ENCODE results near the gene CNKSR2. TPM values are rescaled to one million over a fixed set of nuclear protein-coding genes. Genes with fewer than 3 reads are reported as not detected.
A peak's percentile ranks its signal among the peaks of the same experiment; 100 is the strongest.

CNKSR2 gene
- total RNA-seq, 2 experiments from 2014 or later: 14.4 to 14.8 TPM

DNA sequence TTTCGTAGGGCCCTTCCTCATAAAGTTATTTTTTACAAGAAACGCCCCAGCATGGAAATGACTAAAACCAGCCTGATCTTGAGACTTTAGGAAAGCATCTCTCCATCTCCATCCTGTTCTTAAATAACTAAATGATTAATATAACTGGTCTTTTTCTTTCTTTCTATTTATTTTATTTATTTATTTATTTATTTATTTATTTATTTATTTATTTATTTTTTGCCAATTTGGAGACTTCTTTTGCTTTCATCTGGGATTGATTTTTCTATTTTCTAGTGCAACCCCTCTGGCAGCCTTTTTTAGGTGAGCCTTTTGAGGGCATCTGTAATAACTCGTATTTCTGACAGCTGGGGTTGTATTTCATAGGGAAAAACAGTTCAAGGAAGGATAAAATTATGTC, 285.1 kb downstream of the CNKSR2 start:
- CTCF ChIA-PET: no interaction called here
- peaks cover 0 to 16% of the 10 kb centered on the region in 2 experiments for H3K9me3 ChIP-seq (ENCODE audit: control insufficient read depth in 1 of 2, insufficient read depth in 1 of 2, low read length in 2 of 2)
- H3K27ac ChIP-seq (ENCODE audit: low read depth in 1 of 2, low read length in 2 of 2): no peak overlapping the region
- Mint-ChIP-seq H3K27ac (peak overlapping the region; percentile 30), H3K9me3 (no peaks in the 10 kb centered on the region), H3K36me3 (ENCODE audit: low read depth) (no peaks in the 10 kb centered on the region), H3K27me3 (no peaks in the 10 kb centered on the region), H3K4me1 (ENCODE audit: low read depth) (peaks cover 10% of the 10 kb centered on the region), H3K4me3 (peak overlapping the region; percentile 84)
- TF ChIP-seq, protein P1, sequence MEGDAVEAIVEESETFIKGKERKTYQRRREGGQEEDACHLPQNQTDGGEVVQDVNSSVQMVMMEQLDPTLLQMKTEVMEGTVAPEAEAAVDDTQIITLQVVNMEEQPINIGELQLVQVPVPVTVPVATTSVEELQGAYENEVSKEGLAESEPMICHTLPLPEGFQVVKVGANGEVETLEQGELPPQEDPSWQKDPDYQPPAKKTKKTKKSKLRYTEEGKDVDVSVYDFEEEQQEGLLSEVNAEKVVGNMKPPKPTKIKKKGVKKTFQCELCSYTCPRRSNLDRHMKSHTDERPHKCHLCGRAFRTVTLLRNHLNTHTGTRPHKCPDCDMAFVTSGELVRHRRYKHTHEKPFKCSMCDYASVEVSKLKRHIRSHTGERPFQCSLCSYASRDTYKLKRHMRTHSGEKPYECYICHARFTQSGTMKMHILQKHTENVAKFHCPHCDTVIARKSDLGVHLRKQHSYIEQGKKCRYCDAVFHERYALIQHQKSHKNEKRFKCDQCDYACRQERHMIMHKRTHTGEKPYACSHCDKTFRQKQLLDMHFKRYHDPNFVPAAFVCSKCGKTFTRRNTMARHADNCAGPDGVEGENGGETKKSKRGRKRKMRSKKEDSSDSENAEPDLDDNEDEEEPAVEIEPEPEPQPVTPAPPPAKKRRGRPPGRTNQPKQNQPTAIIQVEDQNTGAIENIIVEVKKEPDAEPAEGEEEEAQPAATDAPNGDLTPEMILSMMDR (IDR thresholded peaks at IDR 0.05): no peak
- ATAC-seq (ENCODE audit: poor library complexity) (no peak), DNase-seq (no peak)
- no peak overlapping the region for H3K4me3 ChIP-seq (ENCODE audit: low read length)
- H3K4me1 ChIP-seq (ENCODE audit: insufficient read depth, low read length): peaks cover 5% of the 10 kb centered on the region
- POLR2A ChIA-PET: interaction anchor here (1.0 kb wide), 1 partner anchor 180 kb away, joined by 3 read pairs; the partner anchor contains the start of gene MBTPS2
- H3K36me3 ChIP-seq (ENCODE audit: insufficient read depth, low read length): no peaks in the 10 kb centered on the region
- intact Hi-C loops (cut with DNase I, micrococcal nuclease): no loop called here
- no peaks in the 10 kb centered on the region for H3K27me3 ChIP-seq (ENCODE audit: control insufficient read depth in 1 of 2, insufficient read depth in 2 of 2, low read length in 2 of 2)

DNA sequence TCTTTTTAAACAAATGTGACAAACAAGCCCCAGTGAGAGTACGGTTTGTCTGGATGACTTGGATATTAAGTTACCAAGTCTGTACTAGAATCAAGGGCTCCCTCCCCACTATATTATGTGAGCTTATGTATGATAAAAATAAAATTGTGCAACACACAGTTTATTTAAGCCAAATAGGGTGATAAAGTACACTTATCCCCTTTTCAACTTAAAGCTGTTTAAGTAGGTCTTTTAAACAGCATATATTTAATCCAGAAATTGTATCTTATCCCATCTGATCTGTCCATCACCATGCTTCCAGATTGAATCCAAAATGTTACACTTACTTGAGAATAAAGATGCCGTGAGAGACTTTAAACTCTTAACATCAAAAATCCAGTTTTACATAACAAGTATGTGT, 285.9 kb downstream of the CNKSR2 start:
- CTCF ChIA-PET: interaction anchor here (0.6 kb wide), 1 partner anchor 1274 kb away, joined by 3 read pairs; no protein-coding TSS in a partner anchor

DNA sequence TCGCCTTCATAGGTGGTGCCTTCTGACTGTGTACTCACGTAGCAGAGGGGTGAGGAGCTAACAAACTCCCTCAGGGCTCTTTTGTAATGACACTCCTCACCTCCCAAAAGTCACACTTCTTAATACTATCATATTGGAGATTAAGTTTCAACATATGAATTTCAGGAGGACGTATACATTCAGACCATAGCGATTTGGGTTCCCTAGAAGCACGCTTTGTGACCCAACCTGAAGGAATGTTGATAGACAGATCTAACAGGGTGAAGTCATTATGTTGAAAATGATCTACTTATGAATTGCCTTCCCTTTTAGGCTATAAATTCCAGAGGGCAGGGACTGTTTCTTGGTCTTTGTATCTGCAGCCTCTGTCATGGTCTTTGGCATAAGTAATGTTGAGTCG, 287.1 kb downstream of the CNKSR2 start:
- Mint-ChIP-seq H3K4me3 (no peak overlapping the region), H3K9me3 (no peaks in the 10 kb centered on the region), H3K4me1 (ENCODE audit: low read depth) (peaks cover 10% of the 10 kb centered on the region), H3K36me3 (ENCODE audit: low read depth) (no peaks in the 10 kb centered on the region), H3K27ac (no peak overlapping the region), H3K27me3 (no peaks in the 10 kb centered on the region)
- Histone ChIP-seq H3K27ac (ENCODE audit: low read depth in 1 of 2, low read length in 2 of 2) (no peak overlapping the region), H3K4me1 (ENCODE audit: insufficient read depth, low read length) (peaks cover 5% of the 10 kb centered on the region), H3K9me3 (ENCODE audit: control insufficient read depth in 1 of 2, insufficient read depth in 1 of 2, low read length in 2 of 2) (peaks cover 0 to 9% of the 10 kb centered on the region in 2 experiments), H3K36me3 (ENCODE audit: insufficient read depth, low read length) (no peaks in the 10 kb centered on the region), H3K27me3 (ENCODE audit: control insufficient read depth in 1 of 2, insufficient read depth in 2 of 2, low read length in 2 of 2) (no peaks in the 10 kb centered on the region), H3K4me3 (ENCODE audit: low read length) (no peak overlapping the region)
- TF ChIP-seq, protein P1 (IDR thresholded peaks at IDR 0.05): no peak
- no peak for ATAC-seq (ENCODE audit: poor library complexity)
- no peak for DNase-seq
- intact Hi-C loops (cut with DNase I, micrococcal nuclease): no loop called here
- ChIA-PET POLR2A (no interaction called here), CTCF (no interaction called here)

More for the DNA sequence above, 285.9 kb downstream of the CNKSR2 start:
- peaks cover 5% of the 10 kb centered on the region for H3K4me1 ChIP-seq (ENCODE audit: insufficient read depth, low read length)
- no peaks in the 10 kb centered on the region for H3K36me3 ChIP-seq (ENCODE audit: insufficient read depth, low read length)
- TF ChIP-seq, protein P1 (IDR thresholded peaks at IDR 0.05): no peak
- Mint-ChIP-seq H3K27ac (no peak overlapping the region), H3K4me3 (peak overlapping the region; percentile 23), H3K9me3 (no peaks in the 10 kb centered on the region), H3K4me1 (ENCODE audit: low read depth) (peaks cover 10% of the 10 kb centered on the region), H3K36me3 (ENCODE audit: low read depth) (no peaks in the 10 kb centered on the region), H3K27me3 (no peaks in the 10 kb centered on the region)
- H3K9me3 ChIP-seq (ENCODE audit: control insufficient read depth in 1 of 2, insufficient read depth in 1 of 2, low read length in 2 of 2): peaks cover 0 to 16% of the 10 kb centered on the region in 2 experiments
- ATAC-seq (ENCODE audit: poor library complexity): no peak
- H3K4me3 ChIP-seq (ENCODE audit: low read length): no peak overlapping the region
- no peak for DNase-seq
- POLR2A ChIA-PET: no interaction called here
- H3K27me3 ChIP-seq (ENCODE audit: control insufficient read depth in 1 of 2, insufficient read depth in 2 of 2, low read length in 2 of 2): no peaks in the 10 kb centered on the region
- H3K27ac ChIP-seq (ENCODE audit: low read depth in 1 of 2, low read length in 2 of 2): no peak overlapping the region
- intact Hi-C loops (cut with DNase I, micrococcal nuclease): no loop called here

Data from CD4-positive, alpha-beta T cell (primary cell).